ENCODE results near the gene APCDD1L.

Gene APCDD1L

DNA sequence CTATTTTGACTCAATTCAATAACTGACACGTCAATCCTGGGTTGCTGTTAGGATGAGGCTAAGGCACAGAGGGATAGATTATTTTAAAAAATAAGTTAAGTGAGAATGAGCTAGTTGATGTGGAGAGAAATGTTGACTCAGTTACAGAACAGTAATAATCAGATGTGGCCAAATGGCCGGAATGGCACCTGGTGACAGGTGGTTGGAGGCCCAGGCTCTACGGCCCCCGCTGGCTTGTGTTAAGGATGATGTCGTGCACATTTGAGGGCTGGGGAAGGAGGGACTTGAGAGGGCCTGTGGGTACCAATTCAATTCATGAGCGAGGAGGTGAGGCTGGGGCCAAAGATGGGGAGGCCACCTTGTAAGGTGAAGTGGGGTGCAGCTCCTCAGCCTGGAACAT is 31.7 kb downstream of the APCDD1L start:
- DNase-seq = no peak

DNA sequence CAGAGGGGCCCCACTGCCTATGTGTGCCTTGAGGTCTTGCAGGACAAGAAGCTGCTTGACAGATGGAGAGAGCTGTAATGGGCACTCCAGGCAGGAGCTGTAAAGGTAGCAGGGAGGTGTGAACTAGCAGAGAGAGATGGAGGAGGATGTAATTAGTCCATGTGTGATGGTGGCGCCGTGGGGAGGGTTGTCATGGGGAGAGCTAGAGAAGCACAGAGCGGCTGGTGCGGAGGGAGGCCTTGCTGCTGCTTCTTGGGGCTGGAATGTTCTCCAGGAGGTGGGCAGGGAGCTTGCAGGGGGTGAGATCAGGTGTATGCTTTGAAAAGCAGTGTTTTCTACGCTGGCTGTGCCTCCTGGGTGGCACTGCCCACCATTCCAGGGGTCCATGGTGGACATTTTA is 32.1 kb downstream of the APCDD1L start:
- DNase-seq = no peak

DNA sequence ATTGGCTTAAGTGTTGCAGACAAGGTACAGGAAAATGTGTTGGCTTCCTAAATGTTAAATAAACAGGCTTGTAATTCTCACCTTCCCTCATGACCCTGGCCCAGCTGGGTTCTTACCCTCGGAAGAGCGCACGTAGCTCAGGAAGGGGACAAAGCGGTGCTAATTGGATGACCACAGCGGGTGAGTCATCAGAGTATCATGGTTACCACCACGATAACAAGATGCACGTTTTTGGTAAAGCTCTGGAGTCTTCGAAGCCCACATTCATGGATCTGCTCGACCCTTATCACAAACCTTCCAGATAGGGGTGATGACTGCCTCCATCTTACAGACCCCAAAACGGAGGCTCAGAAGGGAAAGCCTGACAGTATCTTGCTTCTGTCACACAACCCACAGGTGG is 32.8 kb downstream of the APCDD1L start:
- peak; percentile 26 for DNase-seq

DNA sequence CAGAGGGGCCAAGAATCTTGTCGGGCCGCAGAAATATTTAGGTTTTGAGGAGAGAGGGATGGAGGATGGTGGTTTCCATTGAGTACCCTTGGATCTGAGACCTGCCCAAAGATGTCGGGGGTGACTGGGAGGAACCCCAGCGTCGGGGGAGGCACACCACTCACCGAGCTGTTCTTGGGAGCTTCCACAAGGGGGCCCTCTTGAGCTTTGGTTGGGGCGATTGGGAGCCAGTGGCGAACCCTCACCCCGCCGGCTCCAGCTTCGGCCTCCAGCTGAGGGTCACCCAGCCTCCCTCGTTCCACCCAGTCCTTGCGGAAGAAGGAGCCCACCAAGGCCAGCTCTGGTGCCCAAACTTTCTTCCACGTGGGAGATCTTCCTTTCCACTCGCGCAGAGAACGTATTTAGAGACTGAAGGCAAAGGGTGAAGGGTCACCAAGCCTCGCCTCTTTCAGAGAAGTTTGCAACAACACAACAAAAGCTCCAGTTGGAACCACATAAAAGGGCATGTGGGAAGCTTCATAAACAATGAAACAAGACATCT is 33.6 kb downstream of the APCDD1L start:
- DNase-seq = peak; percentile 37

DNA sequence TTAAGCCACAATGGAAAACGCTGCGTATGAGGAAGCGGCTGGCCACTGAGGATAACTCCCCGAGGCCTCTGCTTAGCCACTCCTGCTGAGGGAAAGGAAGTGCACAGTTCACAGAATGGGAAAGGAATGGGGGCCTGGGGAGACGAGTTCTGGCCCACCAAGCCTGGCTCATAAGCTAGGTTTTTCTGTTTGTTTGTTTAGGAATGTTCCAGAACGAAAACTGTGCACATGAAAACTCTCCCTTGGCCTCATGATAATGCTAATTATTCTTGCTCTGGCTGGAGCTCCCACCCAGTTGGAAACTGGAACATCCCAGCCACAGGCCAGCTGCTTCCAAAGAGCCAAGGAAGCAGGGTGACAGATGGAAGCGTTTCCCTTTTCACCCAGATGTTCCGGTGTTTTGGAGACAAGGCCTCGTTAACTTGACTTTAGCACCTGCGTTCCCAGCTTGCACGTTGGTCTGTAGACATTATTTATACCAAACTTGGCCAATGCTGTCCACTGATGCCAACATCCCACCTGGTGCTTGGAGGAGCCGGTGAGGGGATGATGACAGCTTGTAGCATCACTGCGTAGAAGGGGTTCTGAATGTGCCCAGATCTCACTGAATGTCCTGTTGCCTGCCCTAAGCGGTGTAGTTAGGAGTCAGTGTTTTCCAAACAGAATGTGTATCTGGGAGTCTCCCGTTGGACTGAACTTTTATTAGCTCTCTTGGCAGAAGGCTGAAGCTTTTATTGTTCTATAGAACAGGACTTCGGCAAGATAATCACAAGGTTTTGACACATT is 34.5 kb downstream of the APCDD1L start:
- no peak for DNase-seq

DNA sequence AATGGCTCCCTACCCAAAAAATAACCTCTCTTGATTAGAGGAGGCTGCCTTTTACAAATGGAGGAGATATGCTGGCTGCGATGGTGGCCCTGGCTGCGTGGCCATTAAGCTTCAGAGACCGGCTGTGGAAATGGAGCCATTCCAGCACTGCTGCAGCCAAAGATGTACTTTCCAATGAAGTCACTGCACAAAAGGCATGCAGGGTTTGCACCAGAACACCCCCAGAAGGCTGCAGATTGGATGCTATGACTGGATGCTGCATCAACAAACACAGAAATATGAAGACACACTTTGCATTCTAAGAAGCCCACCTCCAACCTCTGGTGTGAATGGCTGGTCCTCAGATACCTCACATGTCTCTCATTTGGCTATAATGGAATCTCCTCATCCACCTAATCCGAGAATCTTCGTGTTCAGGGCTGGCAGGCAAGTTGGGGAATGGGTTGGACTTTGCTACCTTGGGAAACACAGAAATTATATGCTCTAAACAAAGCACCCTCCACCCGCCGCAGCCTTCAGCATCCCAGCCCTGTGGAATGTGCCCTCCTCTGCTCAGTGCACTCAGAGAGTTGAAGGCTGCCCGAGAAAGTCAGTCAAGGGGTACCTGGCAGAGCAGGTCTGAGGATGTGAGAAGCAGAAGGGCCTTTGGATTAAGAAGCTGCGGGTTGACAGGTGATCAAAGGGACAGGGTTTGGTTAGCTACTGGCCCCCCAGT is 35.3 kb downstream of the APCDD1L start:
- DNase-seq = no peak

DNA sequence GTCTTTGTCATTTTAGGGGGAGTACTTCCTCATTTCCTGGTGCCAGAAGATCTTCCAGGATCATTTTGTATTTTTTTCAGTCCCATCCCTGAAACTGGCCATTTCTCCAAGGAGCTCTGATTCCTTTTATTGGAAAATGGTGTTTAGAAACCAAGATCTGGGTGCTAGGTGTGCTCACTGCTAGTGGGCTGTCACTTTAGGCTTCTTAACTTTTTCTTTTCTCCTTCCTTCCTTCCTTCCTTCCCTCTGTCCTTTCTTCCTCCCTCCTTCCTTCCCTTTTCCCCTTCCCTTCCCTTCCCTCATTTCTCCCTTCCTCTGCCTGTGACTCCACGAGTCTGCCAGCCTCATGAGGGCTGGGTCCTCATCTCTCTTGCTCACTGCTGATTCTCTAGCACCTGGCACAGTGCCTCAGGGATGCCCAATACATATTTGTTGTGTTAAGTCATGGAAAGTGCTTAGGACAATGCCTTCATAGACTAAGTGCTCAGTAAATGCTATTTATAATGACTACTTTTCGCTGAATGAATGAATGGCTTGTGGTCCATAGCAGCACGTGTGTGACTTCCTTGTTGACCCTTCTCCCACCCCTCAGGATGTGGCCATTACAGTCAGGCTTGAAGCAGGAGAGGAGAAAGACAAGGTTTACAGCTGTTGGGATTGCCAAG is 36.9 kb downstream of the APCDD1L start:
- DNase-seq = no peak

DNA sequence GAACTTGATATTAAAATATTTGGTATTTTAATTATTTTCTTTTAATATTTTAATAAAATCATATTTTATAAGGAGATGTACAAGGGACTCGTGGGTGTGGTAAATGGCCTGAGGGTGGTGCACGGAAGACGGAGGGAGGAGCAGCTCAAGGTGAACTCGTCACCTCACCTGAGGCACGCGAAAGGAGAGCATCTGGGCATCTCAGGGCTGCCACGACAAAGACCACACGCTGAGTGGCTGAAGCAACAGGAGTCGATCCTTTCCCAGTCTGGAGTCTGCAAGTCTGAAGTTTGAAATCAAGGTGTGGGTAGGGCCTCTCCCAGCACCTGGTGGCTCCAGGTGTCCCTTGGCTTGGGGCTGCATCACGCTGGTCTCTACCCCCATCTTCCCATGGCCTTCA is 39.7 kb downstream of the APCDD1L start:
- no peak for DNase-seq

DNA sequence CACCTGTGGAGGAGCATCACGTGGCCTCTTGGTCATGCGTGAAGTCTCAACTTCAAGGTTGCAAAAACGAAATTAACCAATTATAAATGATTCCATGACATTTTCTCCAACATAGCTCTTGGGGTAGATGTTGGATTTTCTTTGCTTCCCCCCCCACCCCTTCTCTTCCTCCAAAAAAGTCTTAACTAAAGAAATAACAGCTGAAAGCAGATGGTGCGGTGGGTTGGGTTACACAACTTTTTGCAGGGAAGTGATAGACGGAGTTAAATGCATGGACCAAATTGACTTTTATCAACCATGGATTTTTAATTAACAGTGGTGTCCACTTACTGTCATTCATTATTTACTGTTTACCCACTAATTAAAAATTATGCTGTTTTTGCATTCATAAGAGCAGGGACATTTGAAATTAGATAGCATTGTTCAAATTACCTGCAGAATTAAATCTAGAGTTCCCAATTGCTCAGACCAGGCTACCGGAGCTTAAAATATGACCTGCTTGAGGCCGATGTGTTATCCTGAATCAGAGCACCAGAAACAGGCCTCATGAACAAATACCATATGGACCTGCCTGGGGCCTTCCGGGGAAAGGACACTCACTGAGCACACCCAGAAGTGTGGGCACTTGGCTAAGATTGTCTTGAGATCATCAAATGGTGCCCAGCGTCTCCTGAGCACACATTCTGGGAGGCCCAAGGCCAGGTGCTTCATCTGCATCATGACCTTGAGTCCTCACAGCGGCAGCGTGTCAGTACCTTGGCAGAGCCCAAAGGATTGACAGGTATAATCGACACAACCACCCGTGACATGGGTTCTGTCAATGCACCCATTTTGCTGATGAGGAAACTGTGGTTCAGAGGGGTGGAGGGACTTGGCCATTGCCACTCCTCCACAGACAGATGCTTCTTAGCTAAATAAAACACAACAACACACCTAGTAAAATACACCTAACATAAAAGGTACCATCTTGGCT is 41.5 kb downstream of the APCDD1L start:
- DNase-seq = no peak

DNA sequence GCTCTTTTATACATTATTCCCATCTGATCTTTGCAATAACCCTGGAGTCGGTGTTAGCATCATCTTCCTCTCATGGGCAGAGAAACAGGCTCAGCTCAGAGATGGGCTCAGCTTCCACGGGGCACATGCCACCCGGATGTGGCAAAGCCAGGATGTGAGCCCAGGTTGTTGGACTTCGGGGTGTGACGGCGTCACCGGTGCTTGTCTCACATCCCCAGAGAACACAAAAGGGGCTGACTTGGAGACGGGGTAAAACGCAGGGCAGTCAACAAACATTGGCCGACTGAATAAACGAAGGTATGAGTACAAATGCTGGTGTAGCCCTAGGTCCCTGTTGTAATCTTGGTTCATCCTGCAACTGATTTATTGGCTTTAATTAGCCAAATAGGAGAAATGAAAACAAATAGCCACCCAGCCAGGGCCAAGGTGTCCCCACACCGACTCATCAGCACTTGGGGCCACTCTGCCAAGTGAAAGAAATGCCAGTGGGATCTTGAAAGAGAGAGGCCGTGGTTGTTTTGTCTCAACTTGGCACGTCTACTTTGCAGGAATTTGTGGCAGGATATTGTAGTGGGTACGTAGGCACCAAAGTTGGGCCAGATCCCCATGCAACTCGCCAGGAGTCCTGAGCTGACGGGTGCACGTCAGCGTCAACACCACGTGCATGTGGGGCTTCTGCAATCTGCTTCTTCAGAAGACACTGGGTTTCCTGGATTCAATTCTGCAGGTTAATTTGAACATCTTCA is 42.8 kb downstream of the APCDD1L start:
- DNase-seq = no peak

DNA sequence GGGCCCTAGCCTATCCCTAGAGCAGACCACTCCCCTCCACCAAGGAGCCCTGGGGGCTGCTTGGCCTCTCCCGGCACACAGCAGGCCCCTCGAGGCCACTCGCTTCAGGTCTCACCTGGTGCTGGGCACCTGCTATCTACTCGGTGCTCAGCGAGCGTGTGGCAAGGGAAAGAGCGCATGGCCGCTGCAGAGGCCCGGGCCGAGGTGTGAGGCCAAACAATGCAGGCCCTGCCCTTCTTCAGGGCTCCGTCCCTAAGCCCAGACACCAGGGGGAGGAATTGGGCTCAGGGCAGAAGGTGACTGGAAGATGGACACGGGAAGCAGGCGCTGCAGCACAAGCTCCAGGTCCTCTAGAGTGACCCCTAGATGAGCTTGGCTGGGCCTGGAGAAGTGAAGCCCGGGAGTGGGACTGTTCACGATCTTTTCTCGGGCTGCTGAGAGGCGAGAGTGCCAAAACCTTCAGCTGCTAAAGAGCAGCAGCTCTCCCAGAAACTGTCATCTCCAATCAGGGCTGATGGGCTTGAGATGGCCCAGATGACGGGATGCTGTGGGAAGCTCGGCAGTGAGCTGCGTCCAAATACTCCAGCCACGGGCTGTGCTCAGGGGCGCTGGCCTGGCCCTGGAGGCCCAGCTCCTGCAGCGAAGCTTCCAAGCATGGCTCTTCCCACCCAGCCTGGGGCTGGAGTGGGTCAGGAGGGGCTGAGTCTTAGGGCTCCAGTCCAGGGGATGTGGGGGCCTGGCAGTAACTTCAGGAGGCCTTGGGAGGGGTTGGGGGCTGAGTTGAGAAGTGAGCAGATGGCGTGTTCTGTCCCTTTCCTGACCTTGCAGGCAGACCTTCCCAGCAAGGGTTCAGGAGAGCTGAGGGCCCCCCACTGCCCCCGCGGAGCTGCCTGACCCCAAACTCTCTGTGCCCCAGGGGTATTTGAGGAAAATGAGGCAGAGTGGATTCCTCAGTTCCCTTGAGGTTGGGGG is 43.7 kb downstream of the APCDD1L start:
- peak; percentile 55 for DNase-seq

DNA sequence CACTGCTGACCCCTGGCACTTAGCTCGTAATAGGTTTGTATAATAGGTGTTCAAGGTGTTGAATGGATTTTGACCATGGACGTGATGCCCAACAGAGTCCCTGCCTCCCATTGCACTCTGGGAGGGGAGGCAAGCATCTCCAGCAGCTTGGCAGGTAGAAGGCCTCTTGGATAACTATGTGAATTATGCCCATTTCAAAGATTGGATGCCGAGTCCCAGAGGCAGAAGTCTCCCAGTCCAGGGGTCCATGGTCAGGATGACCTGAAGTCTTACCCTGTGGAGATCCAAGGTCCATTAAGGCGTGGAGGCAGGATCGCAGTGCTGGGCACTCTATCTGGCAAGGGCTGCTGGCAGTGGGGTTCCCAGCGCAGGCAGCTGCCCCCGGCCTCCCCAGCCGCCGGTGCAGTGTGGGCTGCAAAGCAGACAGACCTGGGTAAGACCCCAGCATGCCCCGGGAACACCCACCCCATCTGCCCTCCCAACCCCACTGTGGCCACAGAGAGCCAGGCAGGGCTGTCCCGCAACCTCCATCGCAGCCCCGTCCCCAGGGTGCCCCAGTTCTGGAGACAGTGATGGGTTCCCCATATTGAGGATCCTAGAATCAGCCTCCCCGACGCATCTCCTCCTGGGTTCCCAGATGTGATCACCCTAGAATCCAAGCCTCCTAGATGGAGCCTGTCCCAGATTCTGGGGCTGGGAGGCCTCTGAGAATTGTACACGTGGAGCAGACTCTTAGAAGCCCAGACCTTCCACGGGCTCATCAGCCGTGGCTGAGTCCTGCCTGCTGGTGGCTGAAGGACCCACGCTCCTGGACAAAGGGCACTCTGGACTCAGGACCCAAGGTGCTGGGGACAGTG is 44.6 kb downstream of the APCDD1L start:
- no peak for DNase-seq

DNA sequence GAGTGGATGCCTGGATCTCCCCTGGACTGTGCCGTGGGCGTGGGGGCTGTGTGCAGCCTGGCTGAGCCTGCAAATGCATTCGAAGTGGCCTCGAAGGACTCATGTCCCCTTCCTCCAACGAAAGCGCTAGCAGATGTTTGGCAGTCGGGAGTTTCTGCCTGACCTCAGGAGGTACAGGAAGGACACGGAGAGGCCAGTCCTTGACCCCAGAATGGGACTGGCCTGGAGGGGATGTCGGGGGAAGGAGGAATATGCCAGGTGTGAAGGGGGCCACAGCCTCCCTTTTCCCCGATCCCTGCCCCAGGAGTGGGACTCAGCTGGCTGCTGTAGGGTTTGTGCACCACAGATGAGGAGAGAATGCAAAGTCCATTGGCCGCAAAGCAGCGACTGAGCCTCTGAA is 45.6 kb downstream of the APCDD1L start:
- DNase-seq = no peak

DNA sequence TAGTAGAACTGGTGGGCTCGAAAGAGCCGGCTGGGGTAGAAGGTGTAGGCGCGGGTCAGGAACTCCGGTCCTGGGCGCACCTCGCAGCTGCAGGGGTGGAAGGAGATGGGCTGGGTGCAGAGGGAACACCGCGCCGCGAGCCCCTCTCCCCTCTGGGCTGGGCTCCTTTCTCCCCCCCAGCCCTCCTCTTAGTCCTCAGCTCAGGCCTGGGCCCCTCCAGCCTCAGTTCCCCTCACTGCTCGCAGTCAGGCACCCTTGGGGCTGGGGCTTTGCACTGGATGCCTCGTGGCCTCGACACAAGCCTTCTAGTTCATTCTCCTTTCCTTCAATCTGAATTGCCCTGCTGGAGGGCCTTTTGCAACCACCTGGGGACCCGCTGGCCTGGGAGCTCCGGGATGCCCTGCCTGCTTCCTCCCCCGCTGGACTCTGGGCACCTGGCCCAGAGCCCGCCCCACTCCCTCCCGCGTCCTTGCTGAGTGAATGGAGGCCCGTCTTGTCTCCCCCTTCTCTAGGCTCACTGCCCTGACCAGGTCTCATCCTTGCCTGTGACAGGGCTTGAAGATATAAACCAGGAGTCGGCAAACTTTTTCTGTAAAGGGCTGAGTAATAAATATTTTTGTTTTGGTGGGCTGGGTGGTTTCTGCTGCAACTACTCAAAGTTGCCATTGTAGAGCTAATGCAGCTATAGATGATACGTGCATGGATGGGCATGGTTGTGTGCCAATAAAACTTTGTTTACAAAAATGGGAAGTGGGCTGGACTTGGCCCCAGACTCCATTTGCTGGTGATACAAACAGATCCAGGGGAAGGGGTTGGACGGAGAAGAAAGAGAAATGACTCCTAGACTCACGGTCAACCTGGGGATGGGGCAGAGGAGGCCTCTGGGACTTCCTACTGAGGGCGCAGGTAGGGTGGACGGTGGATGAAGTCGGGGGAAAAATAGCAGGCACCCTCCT is 47.3 kb downstream of the APCDD1L start:
- DNase-seq = no peak

DNA sequence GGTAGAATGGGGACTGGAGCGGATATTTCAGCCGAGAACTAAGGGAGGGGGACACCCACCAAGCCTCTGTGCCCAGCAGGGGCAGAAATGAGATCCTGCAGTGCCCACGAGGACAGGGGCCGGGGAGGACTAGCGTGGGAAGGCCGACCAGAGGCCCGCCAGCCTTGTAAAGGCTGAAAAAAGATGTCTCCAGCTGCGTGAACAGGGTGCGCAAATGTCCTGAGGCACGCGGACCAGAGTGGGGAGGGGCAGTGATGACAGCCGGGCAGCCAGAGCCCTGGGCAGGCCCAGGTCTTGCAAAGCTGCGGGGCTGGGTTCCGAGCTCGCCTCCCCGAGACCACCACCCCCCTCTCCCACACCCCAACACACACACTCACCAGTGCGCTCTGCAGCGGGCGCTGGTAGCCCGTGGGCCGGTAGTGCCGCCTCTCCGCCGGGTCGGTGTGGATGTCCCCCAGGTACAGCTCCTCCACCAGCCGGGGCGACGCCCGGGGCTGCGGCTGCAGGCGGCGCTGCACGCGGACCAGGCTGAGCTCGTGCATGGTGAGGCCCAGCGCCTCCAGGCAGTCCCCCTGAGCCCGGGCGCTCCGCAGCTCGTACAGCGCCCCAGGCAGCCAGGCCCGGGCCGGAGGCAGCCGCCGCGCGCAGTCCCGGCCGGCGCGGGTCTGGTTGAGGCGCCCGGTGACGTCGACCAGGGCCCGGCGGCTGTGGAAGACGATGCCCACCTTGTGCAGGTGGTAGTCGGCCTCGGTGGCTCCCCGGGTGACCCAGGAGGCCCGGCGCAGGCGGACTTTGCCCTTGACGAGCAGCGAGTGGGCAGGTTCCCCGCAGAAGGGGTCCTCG is 48.2 kb downstream of the APCDD1L start:
- no peak for DNase-seq

DNA sequence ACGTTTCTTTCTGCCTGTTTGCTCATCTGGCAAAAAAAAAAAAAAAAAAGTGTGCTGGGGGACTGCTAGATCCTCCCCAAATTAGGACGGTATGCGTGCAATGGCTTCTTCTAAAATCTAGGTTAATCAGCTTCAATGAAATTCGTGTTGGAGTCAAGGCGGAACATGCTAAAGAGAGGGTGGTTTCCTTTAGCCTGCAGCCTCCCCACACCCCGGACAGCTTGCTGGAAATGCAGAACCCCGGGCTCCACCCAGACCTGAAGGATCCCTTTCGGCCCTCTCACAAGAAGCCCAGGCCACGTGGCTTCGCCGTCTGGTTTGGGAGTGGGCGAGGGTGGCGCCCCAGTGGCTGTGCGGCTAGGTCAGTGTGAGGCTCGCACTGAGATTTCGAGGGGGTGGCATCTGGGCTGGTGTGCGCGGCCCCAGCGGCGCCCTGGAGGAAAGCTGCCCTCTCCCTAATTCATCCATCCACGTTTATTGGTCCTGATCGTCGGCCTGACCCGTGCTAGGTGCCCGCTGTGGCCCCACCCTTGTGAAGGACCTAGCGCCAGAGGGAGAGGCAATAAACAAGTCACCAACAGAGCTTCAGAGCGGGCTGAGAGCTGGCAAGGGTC is 49.0 kb downstream of the APCDD1L start:
- DNase-seq = no peak

DNA sequence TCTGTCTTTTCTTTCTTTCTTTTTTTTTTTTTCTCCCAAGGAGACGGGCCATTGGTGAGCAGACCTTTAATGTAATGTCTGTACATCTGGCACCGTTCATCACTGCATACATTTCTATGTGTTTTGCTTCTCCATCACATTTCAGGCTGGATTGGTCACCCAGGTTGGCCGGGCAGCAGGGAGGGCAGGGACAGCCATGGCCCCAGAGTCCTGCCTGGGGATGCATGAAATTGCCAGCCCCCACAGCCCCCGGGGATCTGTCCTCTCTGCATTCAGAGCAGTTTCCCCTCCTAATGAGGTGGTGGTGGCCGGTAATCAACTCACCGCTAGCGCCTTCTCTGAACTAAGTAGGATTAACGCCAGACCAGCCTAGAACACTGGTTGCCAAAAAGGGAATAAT is 50.4 kb downstream of the APCDD1L start:
- DNase-seq = no peak
